GM18858 (cell line): Measurements from ENCODE around the gene KLHL2.
"Not testable (repeated sequence)": the region's sequence is repeated elsewhere in the genome, so short reads cannot be mapped to it uniquely, and the experiment has no call there.

Source experiments
- ATAC-seq: cut with Tn5 transposase; IDR thresholded peaks from one replicate; pipeline ENCODE4 v1.9.1; 2021; ENCODE audit not compliant: unreplicated experiment

Gene KLHL2

GRCh38 chr4:165199722-165200121 lies 7.6 kb upstream of the KLHL2 start:
- no peak for ATAC-seq

- ATAC-seq, result no peak
These were observed 5.6 kb upstream of the KLHL2 start for GRCh38 chr4:165201806-165202205.

- no peak for ATAC-seq
These were observed 3.6 kb upstream of the KLHL2 start for GRCh38 chr4:165203541-165204461.

GRCh38 chr4:165204462-165204830 lies 2.9 kb upstream of the KLHL2 start:
- no peak for ATAC-seq

GRCh38 chr4:165207016-165207430 lies 338 bp upstream of the KLHL2 start:
- ATAC-seq, result peak; percentile 15

- ATAC-seq, result no peak
These were observed 876 bp downstream of the KLHL2 start for GRCh38 chr4:165208221-165208652.

GRCh38 chr4:165208741-165209388 lies 1.5 kb downstream of the KLHL2 start:
- no peak for ATAC-seq

- no peak for ATAC-seq
These were observed 2.4 kb downstream of the KLHL2 start for GRCh38 chr4:165209796-165210195.

- no peak for ATAC-seq
These were observed 3.2 kb downstream of the KLHL2 start for GRCh38 chr4:165210566-165210965.

GRCh38 chr4:165212647-165213046 lies 5.3 kb downstream of the KLHL2 start:
- ATAC-seq, result not testable (repeated sequence)

- ATAC-seq, result not testable (repeated sequence)
These were observed 6.0 kb downstream of the KLHL2 start for GRCh38 chr4:165213404-165213803.

- not testable (repeated sequence) for ATAC-seq
These were observed 6.8 kb downstream of the KLHL2 start for GRCh38 chr4:165213991-165214709.

GRCh38 chr4:165215034-165215751 lies 7.8 kb downstream of the KLHL2 start:
- peak; percentile 41 for ATAC-seq

GRCh38 chr4:165215761-165216487 lies 8.6 kb downstream of the KLHL2 start:
- peak; percentile 61 for ATAC-seq

- no peak for ATAC-seq
These were observed 10.0 kb downstream of the KLHL2 start for GRCh38 chr4:165217325-165217724.

GRCh38 chr4:165221306-165221705 lies 13.9 kb downstream of the KLHL2 start:
- ATAC-seq, result not testable (repeated sequence)

- not testable (repeated sequence) for ATAC-seq
These were observed 14.8 kb downstream of the KLHL2 start for GRCh38 chr4:165221993-165222650.

- ATAC-seq, result no peak
These were observed 15.3 kb downstream of the KLHL2 start for GRCh38 chr4:165222651-165222994.

GRCh38 chr4:165227401-165227800 lies 20.0 kb downstream of the KLHL2 start:
- ATAC-seq, result not testable (repeated sequence)
